AG10803 (cell line): ENCODE data around the gene MAP7D1.

Experiments
- DNase-seq: peaks from one replicate; pipeline ENCODE4 v3.0.0; 2010; ENCODE audit warnings: low read depth
- H3K4me3 ChIP-seq: 2 replicates; pipeline ENCODE4 v1.5.1; 2011; ENCODE audit warnings: mild to moderate bottlenecking, low read length, control low read depth
- TF ChIP-seq, protein P1 (sequence below): conservative IDR thresholded peaks from 2 replicates; pipeline ENCODE4 v1.5.1; 2011; ENCODE audit warnings: mild to moderate bottlenecking, low read length, control low read depth, inconsistent platforms

The MAP7D1 gene

DNA sequence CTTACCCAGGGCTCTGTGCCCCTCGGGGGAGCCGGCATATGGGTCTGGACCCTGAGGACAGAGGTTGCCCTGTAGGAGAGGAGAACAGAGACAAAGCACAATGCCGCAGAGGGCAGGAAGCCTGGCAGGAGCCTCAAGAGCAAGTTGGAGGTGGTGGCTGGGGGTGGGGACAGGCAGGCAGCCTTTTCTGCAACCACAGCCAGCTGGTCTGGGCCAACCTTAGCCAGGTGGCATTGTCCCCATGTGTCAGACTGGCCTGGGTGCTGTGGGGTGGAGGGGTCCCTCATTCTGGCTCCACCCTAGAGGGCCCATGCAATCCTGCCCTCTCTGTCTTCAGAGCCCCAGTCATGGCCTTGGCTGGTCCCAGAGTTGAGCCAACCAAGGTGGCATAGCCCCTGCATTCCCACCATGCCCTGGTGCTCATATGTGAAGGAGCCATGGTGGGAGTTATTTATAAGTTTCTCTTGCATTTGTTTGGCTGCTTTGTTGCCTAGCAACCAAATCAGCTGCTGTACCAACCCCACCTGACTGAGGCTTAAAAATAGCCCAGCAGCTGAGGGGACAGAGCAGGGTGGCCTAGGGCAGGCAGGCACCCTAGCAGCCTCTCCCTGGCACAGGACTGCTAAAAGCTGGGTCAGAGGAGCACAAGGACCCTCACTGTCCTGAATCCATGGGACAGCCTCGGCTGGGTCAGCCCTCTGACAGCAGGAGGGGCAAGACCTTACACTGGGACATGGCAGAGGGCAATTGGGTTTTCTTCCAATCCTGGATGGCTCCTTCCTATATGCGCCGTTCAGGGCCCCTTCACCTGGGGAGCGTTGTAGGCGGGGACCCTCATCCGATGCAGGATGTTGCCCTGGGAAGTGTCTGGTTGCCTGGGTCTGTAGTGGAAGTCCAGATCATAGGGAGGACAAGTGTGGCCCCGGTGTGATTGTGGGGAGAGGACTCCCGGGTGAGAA lies 19.5 kb downstream of the MAP7D1 start:
- H3K4me3 ChIP-seq: no peak overlapping the region
- TF ChIP-seq, protein P1, sequence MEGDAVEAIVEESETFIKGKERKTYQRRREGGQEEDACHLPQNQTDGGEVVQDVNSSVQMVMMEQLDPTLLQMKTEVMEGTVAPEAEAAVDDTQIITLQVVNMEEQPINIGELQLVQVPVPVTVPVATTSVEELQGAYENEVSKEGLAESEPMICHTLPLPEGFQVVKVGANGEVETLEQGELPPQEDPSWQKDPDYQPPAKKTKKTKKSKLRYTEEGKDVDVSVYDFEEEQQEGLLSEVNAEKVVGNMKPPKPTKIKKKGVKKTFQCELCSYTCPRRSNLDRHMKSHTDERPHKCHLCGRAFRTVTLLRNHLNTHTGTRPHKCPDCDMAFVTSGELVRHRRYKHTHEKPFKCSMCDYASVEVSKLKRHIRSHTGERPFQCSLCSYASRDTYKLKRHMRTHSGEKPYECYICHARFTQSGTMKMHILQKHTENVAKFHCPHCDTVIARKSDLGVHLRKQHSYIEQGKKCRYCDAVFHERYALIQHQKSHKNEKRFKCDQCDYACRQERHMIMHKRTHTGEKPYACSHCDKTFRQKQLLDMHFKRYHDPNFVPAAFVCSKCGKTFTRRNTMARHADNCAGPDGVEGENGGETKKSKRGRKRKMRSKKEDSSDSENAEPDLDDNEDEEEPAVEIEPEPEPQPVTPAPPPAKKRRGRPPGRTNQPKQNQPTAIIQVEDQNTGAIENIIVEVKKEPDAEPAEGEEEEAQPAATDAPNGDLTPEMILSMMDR: no peak
- peak; percentile 48 for DNase-seq

DNA sequence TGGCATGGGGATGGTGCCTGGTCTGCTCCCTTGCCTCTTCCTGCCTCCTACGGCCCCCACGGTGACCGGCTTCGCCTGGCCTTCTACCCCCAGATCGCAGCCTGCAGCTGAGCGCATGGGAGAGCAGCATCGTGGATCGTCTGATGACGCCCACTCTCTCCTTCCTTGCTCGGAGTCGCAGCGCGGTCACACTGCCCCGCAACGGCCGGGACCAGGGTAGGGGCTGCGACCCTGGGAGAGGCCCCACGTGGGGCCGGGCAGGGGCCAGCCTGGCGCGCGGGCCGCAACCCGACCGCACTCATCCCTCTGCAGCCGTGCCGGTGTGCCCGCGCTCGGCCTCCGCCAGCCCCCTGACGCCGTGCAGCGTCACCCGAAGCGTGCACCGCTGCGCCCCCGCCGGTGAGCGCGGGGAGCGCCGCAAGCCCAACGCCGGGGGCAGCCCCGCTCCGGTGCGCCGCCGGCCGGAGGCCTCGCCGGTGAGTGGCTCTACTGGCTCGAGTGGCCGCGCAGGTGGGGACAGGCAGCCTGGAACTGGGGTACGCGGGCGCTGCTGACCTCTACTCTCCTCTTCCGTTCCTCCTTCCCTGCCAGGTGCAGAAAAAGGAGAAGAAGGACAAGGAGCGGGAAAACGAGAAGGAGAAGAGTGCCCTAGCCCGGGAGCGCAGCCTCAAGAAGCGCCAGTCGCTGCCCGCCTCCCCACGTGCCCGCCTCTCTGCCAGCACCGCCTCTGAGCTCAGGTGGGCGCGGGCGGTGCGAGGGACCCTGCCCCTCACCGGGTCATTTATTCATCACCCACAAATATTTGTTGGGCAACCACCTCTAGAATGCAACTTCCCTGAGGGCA lies 20.4 kb downstream of the MAP7D1 start:
- no peak overlapping the region for H3K4me3 ChIP-seq
- no peak for DNase-seq
- TF ChIP-seq, protein P1: no peak

DNA sequence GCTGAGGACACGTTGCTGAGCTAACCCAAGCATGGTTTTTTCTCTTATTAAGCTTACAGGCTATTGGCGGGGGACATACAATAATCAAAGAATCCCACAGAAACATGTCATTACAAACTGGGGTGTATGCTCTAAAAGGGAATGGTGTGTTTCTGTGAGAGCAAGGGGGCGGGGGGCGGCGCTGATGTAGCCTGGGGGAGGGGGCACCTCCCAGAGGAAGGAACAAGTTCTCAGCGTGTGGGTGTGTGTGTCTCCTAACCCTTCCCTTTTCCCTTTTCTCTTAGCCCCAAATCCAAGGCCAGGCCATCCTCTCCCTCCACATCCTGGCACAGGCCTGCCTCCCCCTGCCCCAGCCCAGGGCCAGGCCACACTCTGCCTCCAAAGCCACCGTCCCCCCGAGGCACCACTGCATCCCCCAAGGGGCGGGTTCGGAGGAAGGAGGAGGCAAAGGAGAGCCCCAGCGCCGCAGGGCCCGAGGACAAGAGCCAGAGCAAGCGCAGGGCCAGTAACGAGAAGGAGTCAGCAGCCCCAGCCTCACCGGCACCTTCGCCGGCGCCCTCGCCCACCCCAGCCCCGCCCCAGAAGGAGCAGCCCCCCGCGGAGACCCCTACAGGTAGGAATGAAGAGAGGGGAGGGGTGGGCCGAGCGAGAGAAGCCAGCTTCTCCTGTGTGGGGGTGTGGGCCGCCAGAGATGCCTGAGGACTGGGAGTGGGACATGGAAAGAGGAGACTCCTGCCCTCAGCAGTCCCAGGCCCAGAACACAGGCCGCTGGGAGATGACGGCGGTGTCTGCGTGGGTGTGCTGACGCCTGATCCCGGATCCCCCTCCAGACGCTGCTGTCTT lies 21.9 kb downstream of the MAP7D1 start:
- no peak for DNase-seq
- TF ChIP-seq, protein P1: no peak
- no peak overlapping the region for H3K4me3 ChIP-seq

DNA sequence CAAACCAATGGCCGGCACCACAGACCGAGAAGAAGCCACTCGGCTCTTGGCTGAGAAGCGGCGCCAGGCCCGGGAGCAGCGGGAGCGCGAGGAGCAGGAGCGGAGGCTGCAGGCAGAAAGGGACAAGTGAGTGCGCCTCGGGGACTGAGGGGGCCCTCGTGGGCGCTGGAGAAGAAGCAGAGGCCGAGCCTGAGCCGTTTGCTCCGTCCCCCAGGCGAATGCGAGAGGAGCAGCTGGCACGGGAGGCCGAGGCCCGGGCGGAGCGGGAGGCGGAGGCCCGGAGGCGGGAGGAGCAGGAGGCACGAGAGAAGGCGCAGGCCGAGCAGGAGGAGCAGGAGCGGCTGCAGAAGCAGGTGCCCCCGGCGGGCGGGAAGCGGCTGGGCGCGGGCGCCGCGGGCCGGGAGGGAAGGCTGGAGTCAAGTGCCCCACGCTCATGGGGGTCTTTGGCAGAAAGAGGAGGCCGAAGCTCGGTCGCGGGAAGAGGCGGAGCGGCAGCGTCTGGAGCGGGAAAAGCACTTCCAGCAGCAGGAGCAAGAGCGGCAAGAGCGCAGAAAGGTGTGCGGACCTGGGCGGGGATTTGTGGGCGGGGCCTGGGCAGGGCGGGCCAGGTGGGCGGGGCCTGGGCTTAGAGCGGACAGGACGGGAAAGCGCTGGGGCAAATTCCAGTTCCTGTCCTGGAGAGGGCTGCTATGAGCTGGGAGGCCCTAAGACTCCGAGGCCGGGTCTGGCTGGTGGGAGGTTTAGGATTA lies 22.7 kb downstream of the MAP7D1 start:
- H3K4me3 ChIP-seq: no peak overlapping the region
- TF ChIP-seq, protein P1: no peak
- DNase-seq: no peak

DNA sequence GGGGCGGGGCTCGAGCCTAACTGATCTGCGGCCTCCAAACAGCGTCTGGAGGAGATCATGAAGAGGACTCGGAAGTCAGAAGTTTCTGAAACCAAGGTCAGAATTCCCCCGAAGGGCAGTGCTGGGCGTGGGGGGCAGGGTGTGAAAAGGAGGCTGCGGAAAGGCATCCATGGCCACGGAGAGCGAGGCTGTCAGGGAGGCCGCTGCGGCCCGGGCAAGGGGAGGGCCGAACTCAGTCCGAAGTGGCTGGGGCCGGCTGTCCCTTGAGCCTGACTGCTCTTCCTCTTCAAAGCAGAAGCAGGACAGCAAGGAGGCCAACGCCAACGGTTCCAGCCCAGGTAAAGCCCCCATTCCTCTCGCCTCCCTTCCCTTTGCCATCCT lies 23.2 kb downstream of the MAP7D1 start:
- no peak overlapping the region for H3K4me3 ChIP-seq
- TF ChIP-seq, protein P1: no peak

DNA sequence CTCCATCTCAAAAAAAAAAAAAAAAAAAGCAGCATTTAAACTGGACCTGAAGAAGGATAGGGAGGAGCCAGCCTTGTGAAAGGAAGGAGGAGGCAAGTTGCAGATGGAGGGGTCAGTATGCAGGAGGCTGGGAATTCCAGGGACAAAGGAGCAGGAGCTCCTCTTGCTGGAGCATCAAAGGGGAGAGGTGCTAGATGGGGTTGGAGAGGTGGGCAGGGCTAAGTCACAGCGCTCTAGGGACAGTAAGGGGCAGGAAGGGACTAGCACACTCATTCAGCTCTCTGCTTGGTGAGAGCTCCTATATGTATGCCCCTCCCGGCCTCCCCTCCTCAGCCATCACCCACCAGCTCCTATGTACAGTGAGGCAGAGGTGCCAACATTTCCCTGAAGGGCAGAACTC lies 26.8 kb downstream of the MAP7D1 start:
- H3K4me3 ChIP-seq: no peak overlapping the region
- DNase-seq: no peak
- TF ChIP-seq, protein P1: no peak

More for the DNA sequence above, 23.2 kb downstream of the MAP7D1 start:
- DNase-seq: no peak
